Inflammatory macrophage treated with lipopolysaccharide for 1 hour (primary cell): ENCODE results near the gene DNMBP.
"Not testable (repeated sequence)": the region's sequence is repeated elsewhere in the genome, so short reads cannot be mapped to it uniquely, and the experiment has no call there.

Experiments used
- DNase-seq, 2 donors: peaks; one replicate each; pipeline ENCODE4 v3.0.0-alpha.2; 2020 to 2022

The DNMBP gene

DNA sequence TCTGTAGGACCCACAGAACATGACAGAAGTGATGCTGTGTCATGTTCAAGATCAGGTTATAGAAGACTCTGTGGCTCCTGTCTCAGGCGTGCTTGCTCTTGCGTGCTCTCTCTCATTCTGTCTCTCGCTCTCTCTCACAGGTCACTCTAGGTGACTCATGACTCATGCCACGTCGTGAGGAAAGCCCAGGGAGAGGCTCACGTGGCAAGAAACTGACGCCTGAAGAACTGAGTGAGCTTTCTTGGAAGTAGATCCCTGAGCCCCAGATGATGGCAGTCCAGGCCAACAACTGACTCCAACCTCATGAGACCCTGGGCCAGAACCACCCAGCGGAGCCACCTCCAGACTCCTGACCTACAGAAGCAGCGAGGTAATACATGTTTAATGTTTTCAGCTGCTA, 103.3 kb downstream of the DNMBP start:
- no peak for DNase-seq

- no peak for DNase-seq
These were observed 103.8 kb downstream of the DNMBP start for GRCh38 chr10:99905971-99906370.

DNA sequence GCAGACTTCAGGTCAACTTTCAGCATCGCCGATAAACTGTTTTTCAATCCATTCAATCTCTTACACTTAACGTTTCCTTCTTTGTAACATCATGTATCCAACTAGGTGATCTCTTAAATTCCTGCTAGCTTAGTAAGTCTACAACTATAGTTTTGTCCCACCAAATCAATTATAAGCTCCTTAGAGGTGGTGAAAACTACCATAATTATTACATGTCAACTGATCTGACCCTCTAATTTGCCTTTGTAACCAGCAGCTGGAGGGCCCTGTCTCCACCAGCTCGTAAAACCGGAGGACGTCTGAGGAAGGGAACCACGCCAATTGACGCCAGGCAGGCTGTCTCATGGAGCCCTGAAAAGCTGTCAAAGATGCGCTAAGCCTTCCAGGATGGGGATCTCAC, 113.9 kb downstream of the DNMBP start:
- DNase-seq: no peak

GRCh38 chr10:99895066-99895465, 114.7 kb downstream of the DNMBP start:
- DNase-seq: not testable (repeated sequence)

DNA sequence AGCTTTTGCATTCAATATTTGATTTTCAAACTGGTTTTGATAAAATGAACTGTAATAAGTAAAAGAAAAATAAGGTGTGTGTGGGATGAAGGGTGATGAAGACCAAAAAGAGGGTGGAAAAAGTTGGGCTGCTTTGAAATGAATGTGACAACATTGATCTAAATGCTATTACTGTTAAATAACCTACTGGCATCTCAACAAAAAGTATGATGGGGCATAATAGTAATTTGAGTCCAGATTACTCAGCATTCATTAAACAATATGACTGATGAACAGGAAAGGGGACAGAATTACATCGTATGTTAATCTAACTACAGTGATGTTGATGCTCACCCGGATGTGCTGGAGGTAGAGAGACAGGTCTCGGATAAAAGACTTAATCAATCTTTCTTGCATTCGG, 115.1 kb downstream of the DNMBP start:
- no peak for DNase-seq

DNA sequence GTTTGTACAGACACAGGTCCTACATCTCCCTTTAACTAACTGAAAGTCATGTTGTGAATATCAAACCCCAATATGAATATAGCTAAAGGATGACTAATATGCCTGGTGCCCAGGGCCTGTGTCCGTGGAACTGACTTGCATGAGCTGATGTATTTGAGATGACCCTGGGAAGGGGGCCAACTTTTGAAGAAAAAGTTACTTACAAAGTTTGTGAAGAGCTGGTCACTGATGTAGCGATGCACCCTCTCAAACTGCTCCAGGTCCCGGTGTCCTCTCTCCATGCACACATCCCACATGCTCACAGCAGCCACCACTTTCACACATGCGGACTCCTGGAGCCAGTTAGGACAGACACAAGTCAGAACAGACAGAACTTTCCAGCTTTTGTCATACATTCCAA, 121.1 kb downstream of the DNMBP start:
- no peak for DNase-seq

DNA sequence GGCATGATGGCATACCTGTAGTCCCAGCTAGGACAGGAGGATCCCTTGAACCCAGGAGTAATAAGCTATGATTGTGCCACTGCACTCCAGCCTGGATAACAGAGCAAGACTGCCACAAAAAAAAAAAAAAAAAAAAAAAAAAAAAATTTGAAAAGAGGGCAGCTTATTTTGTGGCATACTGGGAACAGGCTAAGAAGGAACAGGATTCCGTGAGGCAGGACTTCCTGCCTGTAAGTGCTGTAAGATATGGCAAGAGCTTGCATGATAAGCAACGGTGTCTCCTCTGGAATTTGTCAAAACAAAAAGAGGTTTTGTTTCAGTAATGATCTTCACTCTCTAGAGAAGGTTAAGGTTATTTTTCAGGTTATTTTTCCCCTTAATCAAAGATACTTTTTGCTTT, 126.2 kb downstream of the DNMBP start:
- no peak for DNase-seq

GRCh38 chr10:99881371-99881770, 128.4 kb downstream of the DNMBP start:
- DNase-seq: no peak

- no peak for DNase-seq
These were observed 129.5 kb downstream of the DNMBP start for GRCh38 chr10:99880080-99880835.

- no peak for DNase-seq
These were observed 134.3 kb downstream of the DNMBP start for GRCh38 chr10:99875473-99875872.

- DNase-seq: no peak
These were observed 135.2 kb downstream of the DNMBP start for GRCh38 chr10:99874341-99875085.

DNA sequence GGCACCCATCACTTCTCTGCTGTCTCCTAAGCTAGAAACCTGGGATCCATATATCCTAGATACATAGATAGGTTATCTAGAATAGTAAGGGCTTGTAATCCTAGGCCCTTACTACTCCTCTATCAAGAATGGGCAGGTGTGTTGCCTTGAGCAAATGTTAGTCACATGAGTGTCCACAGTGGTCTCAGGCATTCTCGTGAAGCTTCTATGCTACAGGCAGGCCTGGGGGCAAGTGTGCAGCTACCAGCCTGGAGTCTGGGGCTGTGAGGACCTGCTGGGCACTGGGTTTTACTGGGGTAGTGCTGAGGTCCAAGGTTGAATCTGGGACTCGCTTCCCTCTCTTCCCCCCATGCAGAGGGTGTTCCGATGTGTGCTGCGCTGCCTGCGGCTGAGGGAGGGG, 135.9 kb downstream of the DNMBP start:
- DNase-seq: no peak

GRCh38 chr10:99872367-99873162, 137.2 kb downstream of the DNMBP start:
- DNase-seq: no peak

GRCh38 chr10:99870123-99870730, 139.5 kb downstream of the DNMBP start:
- DNase-seq: peak in 1 of 2 donors; percentile 14

- peak in 1 of 2 donors; percentile 26 for DNase-seq
These were observed 140.1 kb downstream of the DNMBP start for GRCh38 chr10:99869581-99870122.

- DNase-seq: not testable (repeated sequence)
These were observed 142.5 kb downstream of the DNMBP start for GRCh38 chr10:99867250-99867649.

GRCh38 chr10:99863535-99864240, 146.1 kb downstream of the DNMBP start:
- DNase-seq: not testable (repeated sequence)

- no peak for DNase-seq
These were observed 149.3 kb downstream of the DNMBP start for GRCh38 chr10:99860466-99860865.

GRCh38 chr10:99859585-99859984, 150.2 kb downstream of the DNMBP start:
- DNase-seq: no peak

- no peak for DNase-seq
These were observed 150.9 kb downstream of the DNMBP start for GRCh38 chr10:99858849-99859248.

DNA sequence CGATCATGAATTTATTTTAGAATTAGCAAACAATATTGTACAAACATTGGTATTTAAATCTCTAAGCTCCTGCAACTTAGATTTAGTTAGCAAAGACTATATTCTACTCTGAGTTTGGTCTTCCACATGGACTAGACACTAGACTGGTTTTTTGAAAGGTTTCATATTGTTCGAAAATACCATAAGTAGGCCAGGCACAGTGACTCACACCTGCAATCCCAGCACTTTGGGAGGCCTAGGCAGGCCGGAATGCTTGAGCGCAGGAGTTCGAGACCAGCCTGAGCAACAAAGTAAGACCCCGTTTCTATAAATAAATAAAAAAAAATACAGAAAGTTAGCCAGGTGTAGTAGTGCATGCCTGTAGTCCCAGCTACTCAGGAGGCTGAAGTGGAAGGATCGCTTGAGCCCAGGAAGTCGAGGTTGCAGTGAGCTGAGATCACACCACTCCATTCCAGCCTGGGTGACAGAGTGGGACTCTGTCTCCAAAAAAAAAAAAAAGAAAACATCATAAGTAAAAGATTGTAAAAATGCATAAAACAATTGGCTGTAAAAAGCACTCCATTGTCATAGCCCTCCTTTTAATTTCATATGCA, 154.2 kb downstream of the DNMBP start:
- no peak for DNase-seq

DNA sequence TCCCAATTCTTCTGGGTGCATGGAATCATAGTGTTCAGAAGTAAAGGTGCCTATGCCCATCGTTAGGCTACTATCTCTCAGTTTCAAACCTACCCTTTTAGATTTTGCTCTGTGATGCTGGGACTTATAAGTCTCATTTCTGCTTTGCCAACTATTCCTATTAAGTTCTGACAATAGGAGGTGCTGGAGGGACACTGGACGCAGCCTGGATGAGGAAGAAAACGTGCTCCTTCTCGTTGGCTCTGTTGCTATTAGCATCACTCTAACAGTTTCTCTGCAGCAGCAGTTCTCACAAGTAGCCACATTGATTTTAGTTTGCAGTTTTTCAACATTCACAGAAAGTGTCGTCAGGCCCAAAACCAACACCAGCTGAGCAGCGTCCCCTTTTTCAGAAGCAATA, 154.9 kb downstream of the DNMBP start:
- DNase-seq: peak; percentile 5 to 19
